ENCODE data around the gene CCL18.

GRCh38 chr17:36094746-36095145 lies 30.7 kb downstream of the CCL18 start:
- no peak for TF ChIP-seq TAF1 (IDR thresholded peaks at IDR 0.05; ENCODE audit: borderline replicate concordance, low read depth, low read length)
- TF ChIP-seq POLR2AphosphoS5 (IDR thresholded peaks at IDR 0.05; ENCODE audit: low read depth, low read length), result no peak
- TF ChIP-seq POLR2A (IDR thresholded peaks at IDR 0.05; ENCODE audit: low read depth, low read length), result no peak

All from GM12892 (cell line).